Adrenal gland (tissue), 12 donors: ENCODE results near the gene ACBD6. TPM values are rescaled to one million over a fixed set of nuclear protein-coding genes. Genes with fewer than 3 reads are reported as not detected.

Experiments used
- DNase-seq, 7 donors: peaks; one replicate each; pipeline ENCODE4 v3.0.0-alpha.2; 2019 to 2020
- H3K27ac ChIP-seq, 5 donors: fragments of 200-600 bp; sonication (generic) in 4 of 5; 1 replicate in 3 of 5; 2 replicates in 2 of 5; pipeline versions ENCODE4 v1.5.1 to v1.8.0; 2016 to 2020; ENCODE audit warnings: mild to moderate bottlenecking in 1 of 5
- H3K27me3 ChIP-seq: fragments of 200-600 bp; 2 replicates; pipeline ENCODE4 v1.8.0; 2021
- H3K36me3 ChIP-seq, 2 donors: fragments of 200-600 bp; replicated peaks in 1 of 2; 1 replicate in 1 of 2; 2 replicates in 1 of 2; pipeline versions ENCODE4 v1.5.1 to v1.8.0; 2018 to 2022
- H3K4me1 ChIP-seq, 2 donors: fragments of 200-600 bp; replicated peaks in 1 of 2; 1 replicate in 1 of 2; 2 replicates in 1 of 2; pipeline versions ENCODE4 v1.5.1 to v1.8.0; 2018 to 2021
- H3K4me3 ChIP-seq, 4 donors: fragments of 200-600 bp; sonication (generic) in 3 of 4; one replicate each; pipeline ENCODE4 v1.5.1; 2016 to 2018
- H3K9me3 ChIP-seq, 3 donors: fragments of 200-600 bp; sonication (generic) in 1 of 3; replicated peaks in 1 of 3; 1 replicate in 2 of 3; 2 replicates in 1 of 3; pipeline versions ENCODE4 v1.5.1 to v1.8.0; 2016 to 2021
- POLR2A ChIP-seq, 2 donors: fragments of 450-650 bp; IDR thresholded peaks; one replicate each; pipeline ENCODE4 v1.6.1; 2017; ENCODE audit warnings: antibody characterized with exemption in 2 of 2, mild to moderate bottlenecking in 2 of 2, moderate library complexity in 1 of 2
- WGBS, 4 donors: extraction: QIAGEN DNeasy Blood & Tissue Kit in 2 of 4; methylation state at CpG; one replicate each; pipeline versions ENCODE4 v1.1.5 to v1.1.7; 2013 to 2017; 5-methylcytosine and 5-hydroxymethylcytosine counted together
- intact Hi-C, 2 donors: fragments of 100-400 bp; cut with DNase I; formaldehyde crosslinking; loops; one replicate each; pipeline versions ENCODE4 v1.14.1 to v1.15.0; 2022 to 2023
- polyA plus RNA-seq, 3 donors: library from polyadenylated mRNA; stranded (reverse); fragments of 200-250 nt in 2 of 3; fragments of 350-450 nt in 1 of 3; fragmentation: Illumina TruSeq in 1 of 3; extraction: RNeasy Lipid Tissue Mini Kit (QIAGEN cat#74804) in 1 of 3; gene quantifications; one replicate each; pipeline ENCODE4 v1.2.3, GENCODE V29; 2013 to 2014
- total RNA-seq, 9 donors: library from RNA; depleted of rRNA in 4 of 9; stranded (reverse); fragments of >200 nt in 4 of 9; fragments of 120-200 nt in 1 of 9; fragmentation: NEBNext Ultra II Directional in 1 of 9; extraction: Animal tissue kit (Norgen Biotek cat#: 25700) in 1 of 9; gene quantifications; one replicate each; pipeline versions ENCODE4 v1.1.0 to v1.2.4, GENCODE V29; 2013 to 2023
- TF ChIP-seq, protein P1 (sequence below), 6 experiments: fragments of 450-650 bp in 4 of 6; fragments of 200-600 bp in 2 of 6; sonication (generic) in 1 of 6; IDR thresholded peaks; 1 replicate in 5 of 6; 2 replicates in 1 of 6; pipeline versions ENCODE4 v1.5.1 to v1.8.0; 2016 to 2021; ENCODE audit warnings: antibody characterized with exemption in 6 of 6, mild to moderate bottlenecking in 2 of 6, moderate library complexity in 1 of 6
- donor health status: healthy with polysubstance abuse.
- donor health status: Bipolar disorder and iron deficiency.
- donor health status: DM: yes; HTN: yes; CAD: no.
- donor health status: DM: no; HTN: no; CAD: no.
- donor health status: DM: no; HTN: no; CAD: no.
- donor health status: DM: yes; HTN: yes; CAD: no.

ACBD6 gene
- total and polyA plus RNA-seq, 12 donors, result 28.7 to 75.1 (median 36.6) TPM

GRCh38 chr1:180278194-180278515, 224.2 kb downstream of the ACBD6 start:
- H3K4me3 ChIP-seq, result no peak overlapping the region
- WGBS, 4 donors, result 82 to 93% (median 89%) methylated on average over 2 of the region's 2 CpGs
- intact Hi-C loops, result no loop called here
- TF ChIP-seq, protein P1, sequence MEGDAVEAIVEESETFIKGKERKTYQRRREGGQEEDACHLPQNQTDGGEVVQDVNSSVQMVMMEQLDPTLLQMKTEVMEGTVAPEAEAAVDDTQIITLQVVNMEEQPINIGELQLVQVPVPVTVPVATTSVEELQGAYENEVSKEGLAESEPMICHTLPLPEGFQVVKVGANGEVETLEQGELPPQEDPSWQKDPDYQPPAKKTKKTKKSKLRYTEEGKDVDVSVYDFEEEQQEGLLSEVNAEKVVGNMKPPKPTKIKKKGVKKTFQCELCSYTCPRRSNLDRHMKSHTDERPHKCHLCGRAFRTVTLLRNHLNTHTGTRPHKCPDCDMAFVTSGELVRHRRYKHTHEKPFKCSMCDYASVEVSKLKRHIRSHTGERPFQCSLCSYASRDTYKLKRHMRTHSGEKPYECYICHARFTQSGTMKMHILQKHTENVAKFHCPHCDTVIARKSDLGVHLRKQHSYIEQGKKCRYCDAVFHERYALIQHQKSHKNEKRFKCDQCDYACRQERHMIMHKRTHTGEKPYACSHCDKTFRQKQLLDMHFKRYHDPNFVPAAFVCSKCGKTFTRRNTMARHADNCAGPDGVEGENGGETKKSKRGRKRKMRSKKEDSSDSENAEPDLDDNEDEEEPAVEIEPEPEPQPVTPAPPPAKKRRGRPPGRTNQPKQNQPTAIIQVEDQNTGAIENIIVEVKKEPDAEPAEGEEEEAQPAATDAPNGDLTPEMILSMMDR (IDR thresholded peaks at IDR 0.05), result no peak
- no peak for TF ChIP-seq POLR2A (IDR thresholded peaks at IDR 0.05)
- H3K27me3 ChIP-seq, result no peaks in the 10 kb centered on the region
- H3K4me1 ChIP-seq, result peaks cover 8 to 11% of the 10 kb centered on the region in 2 donors
- H3K36me3 ChIP-seq, result no peaks in the 10 kb centered on the region
- H3K27ac ChIP-seq, result peak overlapping the region in 3 of 5 donors; percentile 22 to 71 (median 25)
- no peak for DNase-seq
- H3K9me3 ChIP-seq, result no peaks in the 10 kb centered on the region

DNA sequence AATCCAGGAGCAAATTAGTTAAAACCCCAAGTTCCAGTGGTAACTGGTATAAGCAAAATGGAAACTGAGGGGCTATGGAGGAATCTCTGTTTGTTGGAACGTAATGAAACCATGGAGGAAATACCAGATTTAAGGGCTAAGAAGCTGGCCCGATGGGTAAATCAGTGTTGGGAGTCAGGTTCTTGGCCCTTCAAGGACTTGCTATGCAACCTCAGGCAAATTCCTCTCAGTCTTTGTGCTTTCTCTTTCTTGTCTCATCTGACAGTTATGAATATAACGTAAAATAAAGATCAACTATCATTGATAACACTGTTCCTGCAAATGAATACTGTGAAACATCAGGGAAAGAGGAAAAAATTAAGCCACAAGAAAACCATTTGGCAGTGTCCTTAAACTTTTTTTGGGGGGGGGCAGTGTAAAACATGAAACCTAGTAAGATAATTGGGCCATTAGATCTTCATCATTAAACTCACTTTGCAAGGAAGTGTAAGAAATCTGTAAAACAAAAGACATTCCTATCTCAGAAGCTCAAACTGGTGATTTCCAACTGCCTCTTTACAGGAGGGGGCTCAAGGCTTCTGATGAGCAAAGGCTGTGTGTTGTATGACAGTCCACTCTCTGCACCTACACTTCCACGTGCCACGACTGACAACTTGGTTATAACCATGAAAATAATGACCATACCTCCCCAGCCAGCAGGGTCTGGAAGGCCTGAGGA, 224.7 kb downstream of the ACBD6 start:
- DNase-seq, result no peak
- Histone ChIP-seq H3K27ac (no peak overlapping the region), H3K36me3 (no peaks in the 10 kb centered on the region), H3K9me3 (no peaks in the 10 kb centered on the region), H3K4me3 (no peak overlapping the region), H3K27me3 (no peaks in the 10 kb centered on the region), H3K4me1 (peaks cover 8 to 11% of the 10 kb centered on the region in 2 donors)
- 86 to 97% (median 89%) methylated on average over 5 of the region's 5 CpGs for WGBS, 4 donors
- TF ChIP-seq, protein P1 (IDR thresholded peaks at IDR 0.05), result no peak
- no peak for TF ChIP-seq POLR2A (IDR thresholded peaks at IDR 0.05)
- intact Hi-C loops, result no loop called here

DNA sequence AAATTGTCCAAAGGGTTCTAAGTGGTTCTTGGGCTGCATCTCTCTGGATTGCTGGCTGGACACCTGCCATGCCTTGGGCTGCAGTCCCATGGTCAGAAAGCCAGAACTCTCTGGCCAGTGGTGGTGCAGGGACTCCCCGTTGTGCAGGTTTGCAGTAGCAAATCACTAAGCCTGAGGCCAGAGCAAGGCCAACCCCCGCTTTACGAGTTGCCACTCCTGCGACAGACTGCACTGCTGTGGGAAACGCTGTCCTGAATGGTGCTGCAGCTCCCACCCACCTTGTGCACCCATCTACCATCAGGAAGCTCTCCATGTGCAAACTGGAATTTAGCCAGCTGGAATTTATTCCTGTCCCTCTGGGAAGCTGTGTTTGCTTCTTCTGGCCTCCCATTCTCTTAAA, 226.7 kb downstream of the ACBD6 start:
- no peak overlapping the region for H3K4me3 ChIP-seq
- no peaks in the 10 kb centered on the region for H3K36me3 ChIP-seq
- no peak for DNase-seq
- no peaks in the 10 kb centered on the region for H3K4me1 ChIP-seq
- H3K9me3 ChIP-seq, result no peaks in the 10 kb centered on the region
- intact Hi-C loops, result no loop called here
- 93 to 98% (median 96%) methylated on average over 5 of the region's 5 CpGs for WGBS, 4 donors
- H3K27ac ChIP-seq, result no peak overlapping the region
- TF ChIP-seq, protein P1 (IDR thresholded peaks at IDR 0.05), result no peak
- TF ChIP-seq POLR2A (IDR thresholded peaks at IDR 0.05), result no peak
- H3K27me3 ChIP-seq, result no peaks in the 10 kb centered on the region

- no peaks in the 10 kb centered on the region for H3K4me1 ChIP-seq
- DNase-seq, result no peak
- no peak for TF ChIP-seq POLR2A (IDR thresholded peaks at IDR 0.05)
- TF ChIP-seq, protein P1 (IDR thresholded peaks at IDR 0.05), result no peak
- no peaks in the 10 kb centered on the region for H3K27me3 ChIP-seq
- no peaks in the 10 kb centered on the region for H3K9me3 ChIP-seq
- intact Hi-C loops, result no loop called here
- H3K36me3 ChIP-seq, result no peaks in the 10 kb centered on the region
- WGBS, 4 donors, result 96 to 97% (median 97%) methylated on average over 11 of the region's 11 CpGs
- H3K27ac ChIP-seq, result no peak overlapping the region
- H3K4me3 ChIP-seq, result no peak overlapping the region
Observed at GRCh38 chr1:180274221-180274620, 228.2 kb downstream of the ACBD6 start.
